Psoas muscle (tissue), 8 donors: ENCODE data around the gene KRTAP15-1. TPM values are rescaled to one million over a fixed set of nuclear protein-coding genes. Genes with fewer than 3 reads are reported as not detected.

ENCODE experiments used
- ATAC-seq, 4 donors: fragments of 200-7000 bp; cut with Tn5 transposase; one replicate each; pipeline ENCODE4 v1.9.1; 2020; ENCODE audit warnings: moderate library complexity in 3 of 4, mild to moderate bottlenecking in 2 of 4
- DNase-seq, 2 donors: peaks; one replicate each; pipeline ENCODE4 v3.0.0-alpha.2; 2020
- H3K27ac ChIP-seq: fragments of 200-600 bp; one replicate; pipeline ENCODE4 v1.8.0; 2022
- H3K27me3 ChIP-seq, 3 donors: fragments of 200-600 bp in 1 of 3; one replicate each; pipeline versions ENCODE4 v1.6.1 to v1.8.0; 2013 to 2022; ENCODE audit warnings: low read length in 2 of 3, mild to moderate bottlenecking in 2 of 3, moderate library complexity in 1 of 3; ENCODE audit not compliant: insufficient read depth in 3 of 3
- H3K36me3 ChIP-seq, 2 donors: fragments of 200-600 bp in 1 of 2; one replicate each; pipeline versions ENCODE4 v1.6.1 to v1.8.0; 2013 to 2022; ENCODE audit warnings: low read depth in 1 of 2, mild to moderate bottlenecking in 1 of 2, moderate library complexity in 1 of 2; ENCODE audit not compliant: insufficient read depth in 1 of 2
- H3K4me1 ChIP-seq: fragments of 200-600 bp; one replicate; pipeline ENCODE4 v1.8.0; 2022
- H3K4me3 ChIP-seq: fragments of 200-600 bp; one replicate; pipeline ENCODE4 v1.8.0; 2022; ENCODE audit warnings: mild to moderate bottlenecking
- H3K9me3 ChIP-seq: fragments of 200-600 bp; one replicate; pipeline ENCODE4 v1.8.0; 2022
- CTCF ChIP-seq: fragments of 200-600 bp; IDR thresholded peaks from one replicate; pipeline ENCODE4 v1.8.0; 2022; ENCODE audit warnings: antibody characterized with exemption
- WGBS, 3 donors: extraction: QIAGEN DNeasy Blood & Tissue Kit; methylation state at CpG; one replicate each; pipeline versions ENCODE4 v1.1.6 to v1.1.7; 2013; 5-methylcytosine and 5-hydroxymethylcytosine counted together
- intact Hi-C, 2 donors: fragments of 100-400 bp; cut with DNase I; formaldehyde crosslinking; loops; one replicate each; pipeline versions ENCODE4 v1.11.0 to v1.14.2; 2022
- polyA plus RNA-seq, 3 donors: library from polyadenylated mRNA; stranded (reverse); fragments of 200-250 nt; gene quantifications; one replicate each; pipeline ENCODE4 v1.2.3, GENCODE V29; 2013
- total RNA-seq, 4 donors: library from RNA; stranded (reverse); fragmentation: NEBNext Ultra II Directional in 2 of 4; extraction: Animal tissue kit (Norgen Biotek cat#: 25700) in 2 of 4; gene quantifications; one replicate each; pipeline versions ENCODE4 v1.2.1 to v1.2.4, GENCODE V29; 2021 to 2023
- donor health status: healthy with polysubstance abuse.
- donor health status: DM: no; HTN: no; CAD: no; lungs with moderate emphysema.
- donor health status: Bipolar disorder and iron deficiency.
- donor health status: healthy.
- donor health status: DM: yes; HTN: yes; CAD: no.
- donor health status: DM: no; HTN: no; CAD: no.
- donor health status: DM: no; HTN: no; CAD: no.
- donor health status: DM: yes; HTN: yes; CAD: no.

Gene KRTAP15-1
- total and polyA plus RNA-seq, 7 donors, result not detected

GRCh38 chr21:30463713-30464112 lies 23.6 kb downstream of the KRTAP15-1 start:
- DNase-seq, result no peak
- TF ChIP-seq CTCF, result no peak
- no peaks in the 10 kb centered on the region for H3K4me1 ChIP-seq
- ATAC-seq, result no peak
- H3K9me3 ChIP-seq, result no peaks in the 10 kb centered on the region
- intact Hi-C loops, result no loop called here
- H3K36me3 ChIP-seq, result no peaks in the 10 kb centered on the region
- H3K4me3 ChIP-seq, result no peak overlapping the region
- no peaks in the 10 kb centered on the region for H3K27me3 ChIP-seq
- 38 to 70% (median 59%) methylated on average over 3 of the region's 3 CpGs for WGBS, 3 donors
- H3K27ac ChIP-seq, result no peak overlapping the region

GRCh38 chr21:30468900-30469714 lies 29.0 kb downstream of the KRTAP15-1 start:
- 20 to 28% (median 21%) methylated on average over 6 of the region's 6 CpGs for WGBS, 3 donors
- Histone ChIP-seq H3K27me3 (no peaks in the 10 kb centered on the region), H3K9me3 (no peaks in the 10 kb centered on the region), H3K4me3 (no peak overlapping the region), H3K36me3 (no peaks in the 10 kb centered on the region), H3K4me1 (no peaks in the 10 kb centered on the region), H3K27ac (no peak overlapping the region)
- DNase-seq, result no peak
- ATAC-seq, result no peak
- intact Hi-C loops, result no loop called here
- TF ChIP-seq CTCF, result no peak

GRCh38 chr21:30478004-30478403 lies 37.9 kb downstream of the KRTAP15-1 start:
- ATAC-seq (no peak), DNase-seq (no peak)
- Histone ChIP-seq H3K27ac (no peak overlapping the region), H3K36me3 (no peaks in the 10 kb centered on the region), H3K4me1 (no peaks in the 10 kb centered on the region), H3K4me3 (no peak overlapping the region), H3K27me3 (no peaks in the 10 kb centered on the region), H3K9me3 (no peaks in the 10 kb centered on the region)
- no peak for TF ChIP-seq CTCF
- WGBS, 3 donors, result 27 to 37% (median 29%) methylated on average over 3 of the region's 3 CpGs
- intact Hi-C loops, result no loop called here

- DNase-seq, result no peak
- 55 to 63% (median 60%) methylated on average over 4 of the region's 4 CpGs for WGBS, 3 donors
- Histone ChIP-seq H3K36me3 (no peaks in the 10 kb centered on the region), H3K27ac (peak overlapping the region; percentile 5), H3K27me3 (no peaks in the 10 kb centered on the region), H3K9me3 (no peaks in the 10 kb centered on the region), H3K4me1 (no peaks in the 10 kb centered on the region), H3K4me3 (no peak overlapping the region)
- ATAC-seq, result peak in 2 of 4 donors; percentile 51 to 62
- TF ChIP-seq CTCF, result no peak
- intact Hi-C loops, result no loop called here
Observed at GRCh38 chr21:30479259-30479658, 39.2 kb downstream of the KRTAP15-1 start.

GRCh38 chr21:30480145-30480544 lies 40.1 kb downstream of the KRTAP15-1 start, which contains the start of gene KRTAP19-1:
Gene KRTAP19-1 (minus strand): TSS chr21:30480367. CDS start chr21:30480317, 50 bp downstream.
- WGBS, 3 donors, result 86 to 89% (median 88%) methylated on average over 7 of the region's 7 CpGs
- H3K4me1 ChIP-seq, result no peaks in the 10 kb centered on the region
- no peaks in the 10 kb centered on the region for H3K9me3 ChIP-seq
- ATAC-seq (no peak), DNase-seq (no peak)
- no peak within 1 kb of the TSS for H3K4me3 ChIP-seq
- peak within 1 kb of the TSS; percentile 5 for H3K27ac ChIP-seq
- no peak for TF ChIP-seq CTCF
- intact Hi-C loops, result no loop called here
- no peaks in the 10 kb centered on the region for H3K27me3 ChIP-seq
- H3K36me3 ChIP-seq, result no peaks in the 10 kb centered on the region
